GM12878 (cell line): ENCODE data around the gene SLC1A1. TPM values are rescaled to one million over a fixed set of nuclear protein-coding genes. Genes with fewer than 3 reads are reported as not detected.

Source experiments
- ATAC-seq: fragments of 200-7000 bp; cut with Tn5 transposase; 3 replicates; pipeline ENCODE4 v1.9.1; 2020; ENCODE audit warnings: mild to moderate bottlenecking, moderate library complexity
- BruUV-seq: library from RNA; stranded (reverse); fragments of 400-500 nt; replicated peaks from 2 replicates; lab custom pipeline; 2021; lab: Mats Ljungman, UMichigan
- CTCF ChIA-PET: fragments of 300-600 bp; sonication (Branson Sonifier 250); formaldehyde crosslinking; extraction: SDS; loops from one replicate; lab custom pipeline; 2021; ENCODE audit warnings: inconsistent platforms; lab: Yijun Ruan, JAX
- POLR2A ChIA-PET: fragments of 350-600 bp; formaldehyde crosslinking; extraction: SDS; loops from one replicate; lab custom pipeline; 2021; ENCODE audit warnings: inconsistent platforms; lab: Charles Lee
- RAD21 ChIA-PET: fragments of 300-600 bp; sonication (Branson Sonifier 250); formaldehyde crosslinking; loops from one replicate; lab custom pipeline; 2023; ENCODE audit warnings: antibody characterized with exemption; ENCODE audit not compliant: unreplicated experiment; lab: Charles Lee
- SMC1A ChIA-PET: fragments of 300-600 bp; sonication (Branson Sonifier 250); formaldehyde crosslinking; loops from one replicate; lab custom pipeline; 2023; ENCODE audit not compliant: unreplicated experiment, uncharacterized antibody; lab: Charles Lee
- DNase-seq: peaks from one replicate; pipeline ENCODE4 v3.0.0-alpha.2; 2011; ENCODE audit warnings: low read depth, low spot score
- FAIRE-seq: peaks from 3 replicates; lab custom pipeline; 2011; peaks lifted over from hg19 to GRCh38; lab: Jason Lieb, UNC
- H2AFZ ChIP-seq: 2 replicates; pipeline ENCODE4 v1.6.0; 2011; ENCODE audit warnings: low read depth, low read length, control low read depth; ENCODE audit not compliant: control insufficient read depth
- H3K27ac ChIP-seq: 2 replicates; pipeline ENCODE4 v1.5.1; 2011; ENCODE audit warnings: control low read depth; ENCODE audit not compliant: control insufficient read depth, insufficient read depth
- H3K27me3 ChIP-seq, 2 experiments: replicated peaks in 1 of 2; 2 replicates each; pipeline versions ENCODE4 v1.6.0 to v1.6.1; 2011; ENCODE audit warnings: low read length in 1 of 2; ENCODE audit not compliant: control insufficient read depth in 2 of 2, insufficient read depth in 2 of 2
- H3K36me3 ChIP-seq, 2 experiments: 2 replicates each; pipeline ENCODE4 v1.5.1; 2011; ENCODE audit warnings: low read length in 1 of 2; ENCODE audit not compliant: control insufficient read depth in 2 of 2, insufficient read depth in 2 of 2
- H3K4me1 ChIP-seq: 2 replicates; pipeline ENCODE4 v1.6.1; 2011; ENCODE audit warnings: mild to moderate bottlenecking, low read length, moderate library complexity, mixed read lengths; ENCODE audit not compliant: control insufficient read depth, insufficient read depth
- H3K4me2 ChIP-seq: 2 replicates; pipeline ENCODE4 v1.6.0; 2011; ENCODE audit warnings: control low read depth; ENCODE audit not compliant: control insufficient read depth, insufficient read depth
- H3K4me3 ChIP-seq: fragments of 200-600 bp; sonication (generic); 2 replicates; pipeline ENCODE4 v1.5.1; 2016
- H3K79me2 ChIP-seq: 2 replicates; pipeline ENCODE4 v1.6.0; 2011; ENCODE audit warnings: low read length; ENCODE audit not compliant: control insufficient read depth, insufficient read depth
- H3K9ac ChIP-seq: 2 replicates; pipeline ENCODE4 v1.8.0; 2011; ENCODE audit warnings: low read length, control low read depth, mixed read lengths; ENCODE audit not compliant: control insufficient read depth, insufficient read depth
- H3K9me3 ChIP-seq: replicated peaks from 3 replicates; pipeline ENCODE4 v1.5.1; 2011; ENCODE audit warnings: mild to moderate bottlenecking, low read length; ENCODE audit not compliant: control insufficient read depth, insufficient read depth
- H4K20me1 ChIP-seq: 2 replicates; pipeline ENCODE4 v1.6.0; 2011; ENCODE audit not compliant: control insufficient read depth, insufficient read depth
- BCL3 ChIP-seq: IDR thresholded peaks from 2 replicates; pipeline ENCODE4 v1.6.1; 2011; ENCODE audit warnings: borderline replicate concordance, low read depth, mild to moderate bottlenecking, moderate library complexity, low read length; ENCODE audit not compliant: insufficient read depth, poor library complexity, severe bottlenecking
- RUNX3 ChIP-seq: IDR thresholded peaks from 2 replicates; pipeline ENCODE4 v1.6.1; 2012; ENCODE audit warnings: low read length, inconsistent platforms
- SPI1 ChIP-seq: IDR thresholded peaks from 2 replicates; pipeline ENCODE4 v1.6.1; 2011; ENCODE audit warnings: low read depth, mild to moderate bottlenecking, low read length, moderate library complexity, borderline replicate concordance; ENCODE audit not compliant: insufficient read depth
- ZNF384 ChIP-seq: IDR thresholded peaks from 2 replicates; pipeline ENCODE4 v1.6.1; 2012; ENCODE audit warnings: low read depth, mild to moderate bottlenecking, low read length, improper control_type of control experiment, borderline replicate concordance
- WGBS: methylation state at CpG from one replicate; pipeline ENCODE4 v1.1.6; 2016; ENCODE audit warnings: low lambda C conversion rate; ENCODE audit not compliant: insufficient replicate concordance, insufficient coverage; ENCODE audit errors: missing lambda C conversion rate; 5-methylcytosine and 5-hydroxymethylcytosine counted together
- in situ Hi-C: fragments of 300-500 bp; cut with MboI; formaldehyde crosslinking; loops from 9 replicates; pipeline ENCODE4 v1.14.3; 2018; ENCODE audit warnings: mixed read lengths
- intact Hi-C: fragments of 100-400 bp; cut with micrococcal nuclease; formaldehyde crosslinking; loops from one replicate; pipeline ENCODE4 v1.14.2; 2022; ENCODE audit not compliant: unreplicated experiment
- polyA plus RNA-seq, 11 experiments: library from polyadenylated mRNA; depleted of rRNA in 4 of 11; unstranded in 6 of 11; stranded (reverse) in 5 of 11; fragments of >200 nt; fragmentation: Nextera tagmentation in 4 of 11; fragmentation: Illumina TruSeq in 1 of 11; extraction: Ambion mirVana in 4 of 11; extraction: Trizol in 1 of 11; gene quantifications; 1 replicate in 1 of 11; 2 replicates in 10 of 11; pipeline versions ENCODE4 v1.2.1 to v1.2.3, GENCODE V29; 2011 to 2016; ENCODE audit warnings: inconsistent platforms in 2 of 11, missing spikeins in 2 of 11, low read depth in 1 of 11
- total RNA-seq, 4 experiments: library from RNA; depleted of rRNA in 3 of 4; stranded (reverse); fragments of >200 nt in 3 of 4; fragmentation: Illumina TruSeq in 1 of 4; extraction: Trizol in 1 of 4; gene quantifications; 2 replicates each; pipeline versions ENCODE4 v1.2.1 to v1.2.3, GENCODE V29; 2013 to 2021

The SLC1A1 gene
- total and polyA plus RNA-seq, 10 of the 15 experiments (the other 5 are each of a cell fraction or from before 2014, with no cell fraction given): 4.2 to 24.9 (median 18.3) TPM

GRCh38 chr9:4618700-4619099 is 128.4 kb downstream of the SLC1A1 start:
- no peaks in the 10 kb centered on the region for H3K36me3 ChIP-seq
- in situ Hi-C loops: no loop called here
- ChIA-PET POLR2A (no interaction called here), CTCF (interaction anchor here (0.6 kb wide), 1 partner anchor 14 kb away, joined by 3 read pairs; no protein-coding TSS in a partner anchor), SMC1A (no interaction called here), RAD21 (no interaction called here)
- peaks cover 6% of the 10 kb centered on the region for H3K4me1 ChIP-seq
- H3K27me3 ChIP-seq: no peaks in the 10 kb centered on the region
- 69% methylated on average over 2 of the region's 2 CpGs for WGBS
- H3K4me3 ChIP-seq: no peak overlapping the region
- no peaks in the 10 kb centered on the region for H3K79me2 ChIP-seq
- FAIRE-seq (no peak), DNase-seq (no peak), ATAC-seq (no peak)
- H3K9me3 ChIP-seq: no peaks in the 10 kb centered on the region
- no TSS peak for BruUV-seq
- no peak overlapping the region for H2AFZ ChIP-seq
- H3K9ac ChIP-seq: no peak overlapping the region
- TF ChIP-seq ZNF384 (no peak), SPI1 (peak; percentile 12; the same call in 1 of the 2 replicates)
- H3K27ac ChIP-seq: no peak overlapping the region
- no peak overlapping the region for H3K4me2 ChIP-seq
- no peaks in the 10 kb centered on the region for H4K20me1 ChIP-seq
- intact Hi-C loops: no loop called here

- no TSS peak for BruUV-seq
- 29% methylated on average over 3 of the region's 3 CpGs for WGBS
- Histone ChIP-seq H3K9ac (no peak overlapping the region), H4K20me1 (no peaks in the 10 kb centered on the region), H3K27ac (no peak overlapping the region), H3K27me3 (no peaks in the 10 kb centered on the region), H3K4me2 (no peak overlapping the region), H3K36me3 (no peaks in the 10 kb centered on the region), H3K4me3 (no peak overlapping the region), H3K9me3 (no peaks in the 10 kb centered on the region), H3K4me1 (peaks cover 6% of the 10 kb centered on the region), H3K79me2 (no peaks in the 10 kb centered on the region), H2AFZ (no peak overlapping the region; the same call in 1 of the 2 replicates)
- no peak for TF ChIP-seq BCL3
- TF ChIP-seq RUNX3: peak; percentile 43
- FAIRE-seq (no peak), DNase-seq (no peak), ATAC-seq (no peak; the same call in 2 of the 3 replicates)
- ChIA-PET CTCF (interaction anchor here (0.6 to 2.2 kb wide), 2 partner anchors 15 to 299 kb away, joined by 3 to 6 read pairs; no protein-coding TSS in a partner anchor), RAD21 (no interaction called here), SMC1A (no interaction called here), POLR2A (no interaction called here)
- intact Hi-C loops: no loop called here
- in situ Hi-C loops: no loop called here
Measured at GRCh38 chr9:4620057-4620765, 129.9 kb downstream of the SLC1A1 start.
